ENCODE measurements around the gene OR8D1.

OR8D1 gene

GRCh38 chr11:124313849-124314248, at the start of gene OR8D1:
TSS of gene OR8D1 (minus strand) at chr11:124313949. CDS start at chr11:124310766, 3,183 bp downstream.
- no peak for DNase-seq (ENCODE audit: low read depth)

GRCh38 chr11:124359566-124359965, 45.8 kb upstream of the OR8D1 start:
- DNase-seq (ENCODE audit: low read depth) = no peak

- no peak for DNase-seq (ENCODE audit: low read depth)
Observed at GRCh38 chr11:124346311-124346955, 32.7 kb upstream of the OR8D1 start.

GRCh38 chr11:124344346-124344745, 30.6 kb upstream of the OR8D1 start:
- no peak for DNase-seq (ENCODE audit: low read depth)

- no peak for DNase-seq (ENCODE audit: low read depth)
Observed at GRCh38 chr11:124340142-124340447, 26.3 kb upstream of the OR8D1 start.

- DNase-seq (ENCODE audit: low read depth) = no peak
Observed at GRCh38 chr11:124339396-124340141, 25.8 kb upstream of the OR8D1 start.

GRCh38 chr11:124331873-124332272, 18.1 kb upstream of the OR8D1 start:
- no peak for DNase-seq (ENCODE audit: low read depth)

- DNase-seq (ENCODE audit: low read depth) = no peak
Observed at GRCh38 chr11:124329787-124330478, 16.2 kb upstream of the OR8D1 start.

- no peak for DNase-seq (ENCODE audit: low read depth)
Observed at GRCh38 chr11:124327775-124328174, 14.0 kb upstream of the OR8D1 start.

GRCh38 chr11:124322356-124322755, 8.6 kb upstream of the OR8D1 start:
- DNase-seq (ENCODE audit: low read depth) = no peak

GRCh38 chr11:124320097-124320496, 6.3 kb upstream of the OR8D1 start, which contains the start of gene OR8D2:
TSS of gene OR8D2 (minus strand) at chr11:124320197. CDS start at chr11:124320197, 0 bp downstream.
- no peak for DNase-seq (ENCODE audit: low read depth)

- DNase-seq (ENCODE audit: low read depth) = no peak
Observed at GRCh38 chr11:124315052-124315451, 1.3 kb upstream of the OR8D1 start.

GRCh38 chr11:124313131-124313530, 618 bp downstream of the OR8D1 start:
- DNase-seq (ENCODE audit: low read depth) = no peak

GRCh38 chr11:124311670-124312069, 2.1 kb downstream of the OR8D1 start:
- DNase-seq (ENCODE audit: low read depth) = no peak

GRCh38 chr11:124311269-124311668, 2.5 kb downstream of the OR8D1 start:
- no peak for DNase-seq (ENCODE audit: low read depth)

- no peak for DNase-seq (ENCODE audit: low read depth)
Observed at GRCh38 chr11:124310721-124311120, 3.0 kb downstream of the OR8D1 start.

GRCh38 chr11:124307093-124307492, 6.7 kb downstream of the OR8D1 start:
- no peak for DNase-seq (ENCODE audit: low read depth)

- no peak for DNase-seq (ENCODE audit: low read depth)
Observed at GRCh38 chr11:124302347-124303125, 11.2 kb downstream of the OR8D1 start.

- DNase-seq (ENCODE audit: low read depth) = no peak
Observed at GRCh38 chr11:124301548-124301947, 12.2 kb downstream of the OR8D1 start.

- no peak for DNase-seq (ENCODE audit: low read depth)
Observed at GRCh38 chr11:124297921-124298320, 15.8 kb downstream of the OR8D1 start.

GRCh38 chr11:124296016-124296415, 17.7 kb downstream of the OR8D1 start:
- DNase-seq (ENCODE audit: low read depth) = no peak

GRCh38 chr11:124294687-124295086, 19.1 kb downstream of the OR8D1 start:
- no peak for DNase-seq (ENCODE audit: low read depth)

Data from stimulated activated CD8-positive, alpha-beta memory T cell treated with anti-CD3 and anti-CD28 coated beads, Interleukin-4, amount 100 ng/mL, for 24 hours (primary cell).